HCEC 1CT (cell line): ENCODE data around the gene FBXO17.
"Not testable (repeated sequence)": the region's sequence is repeated elsewhere in the genome, so short reads cannot be mapped to it uniquely, and the experiment has no call there.

Source experiments
- DNase-seq: peaks from one replicate; pipeline ENCODE4 v3.0.0-alpha.2; 2017

The FBXO17 gene

GRCh38 chr19:38978326-38978689 is 2.8 kb upstream of the FBXO17 start:
- no peak for DNase-seq

- no peak for DNase-seq
These were observed 2.1 kb upstream of the FBXO17 start for GRCh38 chr19:38977445-38978325.

- DNase-seq: peak; percentile 41
These were observed 324 bp upstream of the FBXO17 start for GRCh38 chr19:38975861-38976271.

GRCh38 chr19:38974624-38975213 is 823 bp downstream of the FBXO17 start:
- DNase-seq: no peak

GRCh38 chr19:38971672-38972071 is 3.9 kb downstream of the FBXO17 start:
- peak; percentile 28 for DNase-seq

GRCh38 chr19:38970664-38971532 is 4.6 kb downstream of the FBXO17 start:
- peak; percentile 65 for DNase-seq

GRCh38 chr19:38966149-38966548 is 9.4 kb downstream of the FBXO17 start:
- DNase-seq: not testable (repeated sequence)

- no peak for DNase-seq
These were observed 10.8 kb downstream of the FBXO17 start for GRCh38 chr19:38964738-38965137.

- no peak for DNase-seq
These were observed 15.9 kb downstream of the FBXO17 start for GRCh38 chr19:38959618-38960017.

- DNase-seq: no peak
These were observed 17.2 kb downstream of the FBXO17 start for GRCh38 chr19:38958301-38958700.

- no peak for DNase-seq
These were observed 19.3 kb downstream of the FBXO17 start for GRCh38 chr19:38956264-38956663.

- DNase-seq: no peak
These were observed 21.9 kb downstream of the FBXO17 start for GRCh38 chr19:38953677-38954076.

GRCh38 chr19:38952395-38953165 is 23.0 kb downstream of the FBXO17 start:
- DNase-seq: no peak

GRCh38 chr19:38951187-38951586 is 24.4 kb downstream of the FBXO17 start:
- DNase-seq: no peak

GRCh38 chr19:38949580-38950367 is 25.8 kb downstream of the FBXO17 start:
- no peak for DNase-seq

GRCh38 chr19:38946229-38947010 is 29.1 kb downstream of the FBXO17 start:
- no peak for DNase-seq

GRCh38 chr19:38945562-38946228 is 29.8 kb downstream of the FBXO17 start:
- no peak for DNase-seq

- DNase-seq: no peak
These were observed 30.5 kb downstream of the FBXO17 start for GRCh38 chr19:38944981-38945506.

GRCh38 chr19:38942471-38943181 is 32.9 kb downstream of the FBXO17 start:
- DNase-seq: no peak
